ENCODE measurements around the gene CCDC93.

The CCDC93 gene

DNA sequence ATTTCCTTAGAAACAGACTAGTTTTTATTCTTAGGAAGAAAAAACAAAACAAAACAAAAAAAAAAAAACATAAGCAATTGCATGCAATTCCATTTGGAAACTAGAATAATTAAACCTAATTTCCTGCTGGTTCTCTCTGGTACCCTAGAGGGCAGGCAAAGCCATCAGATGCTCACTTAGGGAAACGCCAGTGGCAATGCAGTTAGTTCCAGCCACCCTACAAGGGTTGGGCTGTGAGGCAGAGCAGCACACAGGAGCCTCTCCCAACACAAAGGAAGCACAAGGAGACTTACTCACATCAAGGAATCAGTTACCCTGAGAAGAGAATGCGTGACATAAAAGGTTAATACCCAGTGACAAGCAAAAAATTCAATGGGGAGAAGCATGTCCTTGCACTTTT lies 28.8 kb downstream of the CCDC93 start:
- TF ChIP-seq, protein P1, sequence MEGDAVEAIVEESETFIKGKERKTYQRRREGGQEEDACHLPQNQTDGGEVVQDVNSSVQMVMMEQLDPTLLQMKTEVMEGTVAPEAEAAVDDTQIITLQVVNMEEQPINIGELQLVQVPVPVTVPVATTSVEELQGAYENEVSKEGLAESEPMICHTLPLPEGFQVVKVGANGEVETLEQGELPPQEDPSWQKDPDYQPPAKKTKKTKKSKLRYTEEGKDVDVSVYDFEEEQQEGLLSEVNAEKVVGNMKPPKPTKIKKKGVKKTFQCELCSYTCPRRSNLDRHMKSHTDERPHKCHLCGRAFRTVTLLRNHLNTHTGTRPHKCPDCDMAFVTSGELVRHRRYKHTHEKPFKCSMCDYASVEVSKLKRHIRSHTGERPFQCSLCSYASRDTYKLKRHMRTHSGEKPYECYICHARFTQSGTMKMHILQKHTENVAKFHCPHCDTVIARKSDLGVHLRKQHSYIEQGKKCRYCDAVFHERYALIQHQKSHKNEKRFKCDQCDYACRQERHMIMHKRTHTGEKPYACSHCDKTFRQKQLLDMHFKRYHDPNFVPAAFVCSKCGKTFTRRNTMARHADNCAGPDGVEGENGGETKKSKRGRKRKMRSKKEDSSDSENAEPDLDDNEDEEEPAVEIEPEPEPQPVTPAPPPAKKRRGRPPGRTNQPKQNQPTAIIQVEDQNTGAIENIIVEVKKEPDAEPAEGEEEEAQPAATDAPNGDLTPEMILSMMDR (IDR thresholded peaks at IDR 0.05), result no peak
- Mint-ChIP-seq H3K4me3 (no peak overlapping the region), H3K27ac (no peak overlapping the region), H3K36me3 (ENCODE audit: low read depth) (peaks cover 9% of the 10 kb centered on the region), H3K9me3 (no peaks in the 10 kb centered on the region), H3K4me1 (peaks cover 9% of the 10 kb centered on the region), H3K27me3 (ENCODE audit: low read depth, poor library complexity) (no peaks in the 10 kb centered on the region)
- DNase-seq, result no peak

DNA sequence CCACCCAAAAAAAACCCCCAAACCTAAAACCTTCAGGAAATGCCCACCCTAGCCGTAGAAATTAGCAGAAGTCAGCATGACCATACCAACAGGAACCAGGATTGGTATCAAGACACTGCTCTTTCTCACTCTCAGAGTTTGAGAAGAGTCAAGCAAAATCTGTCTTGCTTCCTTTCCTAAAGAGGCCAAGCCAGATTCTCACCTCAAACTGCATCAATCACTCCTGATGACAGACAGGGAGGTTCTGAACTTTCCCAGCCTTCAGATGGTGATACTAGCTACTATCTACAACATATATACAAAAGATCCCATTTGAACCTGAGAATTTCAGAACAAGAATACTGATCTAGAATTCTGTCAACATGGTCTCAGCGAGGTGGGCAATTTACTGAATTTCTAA lies 29.7 kb downstream of the CCDC93 start:
- Mint-ChIP-seq H3K27ac (no peak overlapping the region), H3K27me3 (ENCODE audit: low read depth, poor library complexity) (no peaks in the 10 kb centered on the region), H3K4me3 (no peak overlapping the region), H3K4me1 (peaks cover 9% of the 10 kb centered on the region), H3K9me3 (no peaks in the 10 kb centered on the region), H3K36me3 (ENCODE audit: low read depth) (peaks cover 8% of the 10 kb centered on the region)
- DNase-seq, result no peak
- TF ChIP-seq, protein P1 (IDR thresholded peaks at IDR 0.05), result no peak

DNA sequence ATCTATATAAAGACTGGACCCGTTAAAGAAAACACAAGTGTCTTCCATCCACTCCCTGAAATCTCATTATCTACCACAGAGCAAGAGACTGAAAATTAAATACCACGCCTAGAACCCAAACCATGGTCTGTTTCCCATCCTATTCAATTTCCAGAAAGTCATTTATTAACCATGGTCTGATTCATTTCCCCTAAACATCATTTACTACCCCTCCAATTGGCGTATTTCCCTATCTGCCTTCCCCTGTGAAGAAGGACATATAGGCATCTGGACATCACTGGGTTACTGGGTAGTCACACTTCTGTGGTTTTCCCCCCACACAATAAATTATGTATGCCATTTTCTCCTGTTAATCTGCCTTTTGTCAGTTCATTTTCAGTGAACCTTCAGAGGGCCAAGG lies 30.8 kb downstream of the CCDC93 start:
- TF ChIP-seq, protein P1 (IDR thresholded peaks at IDR 0.05), result no peak
- H3K36me3 Mint-ChIP-seq (ENCODE audit: low read depth), result peaks cover 11% of the 10 kb centered on the region
- H3K27me3 Mint-ChIP-seq (ENCODE audit: low read depth, poor library complexity), result no peaks in the 10 kb centered on the region
- no peak overlapping the region for H3K4me3 Mint-ChIP-seq
- H3K4me1 Mint-ChIP-seq, result peaks cover 9% of the 10 kb centered on the region
- no peak overlapping the region for H3K27ac Mint-ChIP-seq
- no peaks in the 10 kb centered on the region for H3K9me3 Mint-ChIP-seq
- DNase-seq, result no peak

DNA sequence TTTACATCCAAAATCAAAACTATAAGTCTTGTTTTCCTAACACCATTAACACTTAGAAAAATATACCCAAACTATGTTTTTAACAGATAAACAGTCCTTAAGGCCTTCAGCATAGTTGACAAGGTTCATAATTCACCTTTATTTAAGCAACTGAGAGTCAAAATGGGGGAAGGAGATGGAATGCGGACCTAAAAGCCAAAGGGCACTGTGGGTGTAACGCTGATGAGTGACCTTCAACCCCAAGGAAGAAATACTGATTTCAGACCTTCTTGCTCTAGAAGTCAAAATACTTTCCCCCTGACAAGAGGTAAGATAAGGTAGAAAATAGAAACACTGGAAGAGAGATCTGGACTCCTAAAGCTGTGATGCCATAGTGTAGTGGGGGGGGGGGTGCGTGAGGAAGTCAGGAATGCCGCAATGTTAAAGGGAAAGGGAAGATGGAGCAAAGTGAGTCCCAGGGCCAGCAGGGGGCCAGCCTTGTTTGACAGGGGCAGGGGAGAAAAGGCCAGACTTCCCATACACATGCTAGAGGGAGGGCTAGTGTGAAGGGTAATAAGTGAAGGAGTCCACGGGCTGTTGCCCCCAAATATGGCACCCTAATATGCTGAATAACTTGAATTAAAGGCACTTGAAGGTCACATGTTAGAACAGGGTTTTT lies 31.4 kb downstream of the CCDC93 start:
- no peak overlapping the region for H3K4me3 Mint-ChIP-seq
- no peak overlapping the region for H3K27ac Mint-ChIP-seq
- H3K36me3 Mint-ChIP-seq (ENCODE audit: low read depth), result peaks cover 15% of the 10 kb centered on the region
- no peaks in the 10 kb centered on the region for H3K9me3 Mint-ChIP-seq
- no peaks in the 10 kb centered on the region for H3K27me3 Mint-ChIP-seq (ENCODE audit: low read depth, poor library complexity)
- TF ChIP-seq, protein P1 (IDR thresholded peaks at IDR 0.05), result no peak
- DNase-seq, result no peak
- peaks cover 9% of the 10 kb centered on the region for H3K4me1 Mint-ChIP-seq

DNA sequence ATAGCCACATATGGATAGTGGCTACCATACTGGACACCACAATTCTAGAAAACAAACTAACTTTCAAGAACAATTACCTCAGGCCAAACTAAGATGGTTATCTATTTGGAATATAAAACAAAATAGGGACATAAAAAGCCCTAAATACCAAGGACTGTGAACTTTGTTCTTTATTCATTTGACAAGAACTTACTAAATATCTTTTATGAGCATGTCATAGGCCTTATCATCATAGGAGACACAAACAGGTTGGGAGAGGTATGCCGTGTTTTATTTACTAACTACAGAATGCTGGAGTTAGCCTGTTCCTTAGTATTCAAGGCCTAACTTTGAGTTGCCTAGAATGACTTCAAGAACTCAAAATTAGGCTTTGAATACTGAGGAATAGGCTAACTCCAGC lies 32.1 kb downstream of the CCDC93 start:
- no peaks in the 10 kb centered on the region for H3K9me3 Mint-ChIP-seq
- H3K4me3 Mint-ChIP-seq, result no peak overlapping the region
- DNase-seq, result no peak
- H3K36me3 Mint-ChIP-seq (ENCODE audit: low read depth), result peaks cover 17% of the 10 kb centered on the region
- no peak overlapping the region for H3K27ac Mint-ChIP-seq
- H3K27me3 Mint-ChIP-seq (ENCODE audit: low read depth, poor library complexity), result no peaks in the 10 kb centered on the region
- TF ChIP-seq, protein P1 (IDR thresholded peaks at IDR 0.05), result no peak
- H3K4me1 Mint-ChIP-seq, result peaks cover 9% of the 10 kb centered on the region

Data from nephron progenitor cell (in vitro differentiated cells).